Cardiac muscle cell (in vitro differentiated cells and primary cell): ENCODE results near the gene NCOA6. TPM values are rescaled to one million over a fixed set of nuclear protein-coding genes. Genes with fewer than 3 reads are reported as not detected.

Experiments used
- DNase-seq, 2 donors: peaks; one replicate each; pipeline versions ENCODE4 v3.0.0 to v3.0.0-alpha.2; 2010 to 2017; ENCODE audit warnings: low read depth in 1 of 2, low spot score in 1 of 2
- H3K27ac ChIP-seq: fragments of 200-600 bp; sonication (generic); 2 replicates; pipeline ENCODE4 v1.5.1; 2016
- H3K27me3 ChIP-seq: fragments of 200-600 bp; sonication (generic); 2 replicates; pipeline ENCODE4 v1.6.0; 2016; ENCODE audit warnings: control low read depth
- H3K36me3 ChIP-seq: fragments of 200-600 bp; sonication (generic); 2 replicates; pipeline ENCODE4 v1.5.1; 2016; ENCODE audit warnings: control low read depth
- H3K4me1 ChIP-seq: fragments of 200-600 bp; sonication (generic); 2 replicates; pipeline ENCODE4 v1.8.1; 2017; ENCODE audit warnings: low read depth, mild to moderate bottlenecking, mixed run types
- H3K4me3 ChIP-seq: fragments of 200-600 bp; sonication (generic); 2 replicates; pipeline ENCODE4 v1.5.1; 2016; ENCODE audit warnings: mild to moderate bottlenecking
- H3K9me3 ChIP-seq: fragments of 200-600 bp; sonication (generic); 2 replicates; pipeline ENCODE4 v1.5.1; 2017; ENCODE audit warnings: low read depth, mild to moderate bottlenecking, control low read depth
- CTCF ChIP-seq: IDR thresholded peaks from 2 replicates; pipeline ENCODE4 v1.5.1; 2012; ENCODE audit warnings: low read depth, mild to moderate bottlenecking, low read length
- polyA plus RNA-seq: library from polyadenylated mRNA; unstranded; fragments of >200 nt; fragmentation: Nextera tagmentation; extraction: Ambion mirVana; gene quantifications from 2 replicates; pipeline ENCODE4 v1.2.1, GENCODE V29; 2016
- total RNA-seq: library from RNA; depleted of rRNA; stranded (reverse); fragments of >200 nt; gene quantifications from 2 replicates; pipeline ENCODE4 v1.2.3, GENCODE V29; 2016

Gene NCOA6
- total and polyA plus RNA-seq, 2 experiments from 2014 or later, result 16.8 to 21.4 TPM

GRCh38 chr20:34680586-34681175 lies 144.8 kb downstream of the NCOA6 start:
- peak in 1 of 2 donors; percentile 34 for DNase-seq
- H3K9me3 ChIP-seq, result no peaks in the 10 kb centered on the region

GRCh38 chr20:34676642-34677373 lies 148.6 kb downstream of the NCOA6 start, which contains the start of gene PIGU:
Gene PIGU (minus strand): TSS chr20:34677092. CDS start chr20:34677085, 7 bp downstream.
- Histone ChIP-seq H3K9me3 (no peaks in the 10 kb centered on the region), H3K27me3 (no peaks in the 10 kb centered on the region), H3K36me3 (no peaks in the 10 kb centered on the region), H3K4me3 (peak within 1 kb of the TSS; percentile 71), H3K27ac (peak within 1 kb of the TSS; percentile 85), H3K4me1 (peaks cover 4% of the 10 kb centered on the region)
- DNase-seq, result peak; percentile 97
- no peak for TF ChIP-seq CTCF

More at GRCh38 chr20:34680586-34681175, 144.8 kb downstream of the NCOA6 start:
- no peak for TF ChIP-seq CTCF
- Histone ChIP-seq H3K27ac (no peak overlapping the region), H3K27me3 (no peaks in the 10 kb centered on the region), H3K4me3 (no peak overlapping the region), H3K4me1 (peaks cover 4% of the 10 kb centered on the region), H3K36me3 (no peaks in the 10 kb centered on the region)

- TF ChIP-seq CTCF, result no peak
- DNase-seq, result no peak
- Histone ChIP-seq H3K27ac (peak overlapping the region; percentile 85), H3K27me3 (no peaks in the 10 kb centered on the region), H3K9me3 (no peaks in the 10 kb centered on the region), H3K36me3 (no peaks in the 10 kb centered on the region), H3K4me1 (peaks cover 4% of the 10 kb centered on the region), H3K4me3 (peak overlapping the region; percentile 71)
These were observed 149.3 kb downstream of the NCOA6 start for GRCh38 chr20:34675993-34676641.

- Histone ChIP-seq H3K9me3 (no peaks in the 10 kb centered on the region), H3K27ac (no peak overlapping the region), H3K4me3 (peak overlapping the region; percentile 71), H3K4me1 (peaks cover 4% of the 10 kb centered on the region), H3K27me3 (no peaks in the 10 kb centered on the region), H3K36me3 (no peaks in the 10 kb centered on the region)
- no peak for TF ChIP-seq CTCF
- no peak for DNase-seq
These were observed 149.9 kb downstream of the NCOA6 start for GRCh38 chr20:34675561-34675960.

- H3K36me3 ChIP-seq, result no peaks in the 10 kb centered on the region
- no peak for TF ChIP-seq CTCF
- peaks cover 4% of the 10 kb centered on the region for H3K4me1 ChIP-seq
- no peak overlapping the region for H3K27ac ChIP-seq
- no peaks in the 10 kb centered on the region for H3K27me3 ChIP-seq
- no peaks in the 10 kb centered on the region for H3K9me3 ChIP-seq
- H3K4me3 ChIP-seq, result no peak overlapping the region
- no peak for DNase-seq
These were observed 152.0 kb downstream of the NCOA6 start for GRCh38 chr20:34673412-34673811.
